ENCODE measurements around the gene ADAMTS12.
A peak's percentile ranks its signal among the peaks of the same experiment; 100 is the strongest.

The ADAMTS12 gene

GRCh38 chr5:33842456-33842855, 49.3 kb downstream of the ADAMTS12 start:
- no peak for DNase-seq

DNA sequence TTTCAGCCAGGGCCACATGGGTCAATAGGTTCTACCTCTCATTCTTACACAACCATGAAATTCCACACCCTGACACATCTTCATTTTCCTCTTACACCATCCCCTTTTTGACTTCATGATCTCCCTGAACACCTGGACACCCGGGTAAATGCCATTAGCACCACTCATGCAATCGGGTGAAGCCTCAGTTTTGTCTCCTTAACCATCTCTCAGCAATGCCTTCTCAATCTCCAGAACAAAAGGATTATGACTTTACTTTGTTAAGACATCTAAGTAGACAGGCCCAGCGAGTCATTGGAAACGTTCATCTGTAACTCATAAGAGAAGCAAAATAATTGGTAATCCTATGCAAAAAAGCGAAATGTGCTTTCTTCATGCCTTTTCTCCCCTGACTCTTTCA, 49.9 kb downstream of the ADAMTS12 start:
- no peak for DNase-seq

DNA sequence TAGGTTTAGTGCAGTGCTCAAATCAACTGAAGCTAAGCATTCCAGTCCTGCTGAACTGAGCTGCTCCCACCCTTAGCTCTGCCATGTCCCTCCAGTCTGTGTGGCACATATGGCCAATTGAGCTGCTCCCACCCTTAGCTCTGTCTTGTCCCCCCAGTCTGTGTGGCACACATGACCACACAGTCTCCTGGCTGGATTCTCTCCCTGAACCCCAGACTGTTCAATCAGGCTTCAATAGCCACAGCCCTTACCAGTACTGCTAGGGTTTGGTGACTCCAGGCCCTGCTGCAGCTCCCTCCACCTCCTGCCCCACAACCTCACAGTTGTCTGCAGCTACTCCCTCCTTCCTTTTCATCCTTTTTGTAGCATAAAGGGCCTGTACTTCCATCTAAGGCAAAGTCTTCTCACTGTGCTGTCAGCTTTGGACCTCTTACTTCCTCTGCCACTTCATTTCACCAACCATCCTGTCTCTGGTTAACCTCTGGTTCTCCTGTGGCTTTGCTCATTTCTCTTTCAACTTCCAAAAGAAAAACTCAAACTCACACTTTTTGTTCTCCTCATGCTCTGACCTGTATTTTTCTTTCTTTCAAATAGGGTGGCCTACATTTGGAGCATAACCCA, 50.8 kb downstream of the ADAMTS12 start:
- no peak for DNase-seq

GRCh38 chr5:33837301-33837700, 54.5 kb downstream of the ADAMTS12 start:
- no peak for DNase-seq

DNA sequence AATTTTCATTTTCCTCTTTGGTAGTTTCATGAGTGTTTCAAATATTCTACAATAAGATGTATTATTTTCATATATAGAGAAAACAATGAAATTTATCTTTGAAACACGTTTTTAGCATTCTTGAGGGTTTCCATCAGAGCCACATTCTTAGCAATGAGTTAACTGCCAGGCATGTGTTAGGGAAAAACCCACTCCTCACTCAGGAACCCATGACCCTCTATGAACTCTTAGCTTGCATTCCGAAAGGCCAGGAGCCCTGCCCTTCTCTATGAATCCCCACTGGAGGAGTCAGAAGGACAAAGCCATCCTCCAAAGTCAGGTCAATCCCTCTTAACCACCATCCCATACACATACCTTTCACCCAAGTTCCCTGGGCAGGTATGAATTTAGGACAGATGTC, 57.5 kb downstream of the ADAMTS12 start:
- peak; percentile 62 for DNase-seq

- no peak for DNase-seq
Observed at GRCh38 chr5:33833237-33833575, 58.6 kb downstream of the ADAMTS12 start.

DNA sequence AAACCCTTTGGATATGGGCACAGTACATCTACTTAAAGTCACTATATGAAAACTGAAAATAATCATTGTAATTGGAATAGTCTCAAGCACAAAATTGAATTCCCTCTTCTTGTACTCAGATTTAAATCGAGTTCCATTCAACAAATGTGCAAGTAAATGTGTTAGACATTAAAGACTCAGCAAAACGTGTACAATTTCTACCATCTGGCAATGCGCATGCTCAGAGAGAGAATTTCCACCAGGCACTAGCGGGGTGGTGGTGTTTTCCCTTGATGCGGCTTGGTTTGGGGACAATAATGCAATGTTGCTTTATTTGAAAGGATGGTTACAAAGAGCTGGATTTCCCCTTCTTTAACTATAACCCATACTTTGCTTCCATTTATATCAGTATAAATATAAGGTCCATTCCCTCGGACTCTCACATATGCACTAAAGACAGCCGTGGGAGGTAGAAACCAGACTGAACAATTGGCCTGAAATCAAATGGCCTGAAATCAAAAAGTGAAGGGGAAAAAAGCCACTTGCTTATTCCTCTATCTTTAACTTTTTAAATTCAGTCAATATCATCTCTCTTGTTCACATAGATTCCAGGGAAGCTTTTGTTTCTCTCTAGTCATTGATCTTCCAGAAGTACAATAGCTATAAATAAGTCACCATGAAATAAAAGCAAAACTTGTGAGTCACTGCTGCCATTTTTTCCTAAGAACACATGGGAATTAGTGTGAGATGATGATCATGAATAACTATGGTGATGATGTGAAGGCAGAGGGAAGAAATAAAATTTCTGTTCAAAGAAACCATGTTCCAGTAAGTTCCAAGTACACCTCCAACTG, 59.2 kb downstream of the ADAMTS12 start:
- peak; percentile 60 for DNase-seq

- DNase-seq: no peak
Observed at GRCh38 chr5:33831041-33831440, 60.7 kb downstream of the ADAMTS12 start.

- DNase-seq: no peak
Observed at GRCh38 chr5:33829430-33829829, 62.4 kb downstream of the ADAMTS12 start.

- DNase-seq: no peak
Observed at GRCh38 chr5:33828626-33829308, 63.0 kb downstream of the ADAMTS12 start.

- DNase-seq: no peak
Observed at GRCh38 chr5:33827885-33828284, 63.9 kb downstream of the ADAMTS12 start.

DNA sequence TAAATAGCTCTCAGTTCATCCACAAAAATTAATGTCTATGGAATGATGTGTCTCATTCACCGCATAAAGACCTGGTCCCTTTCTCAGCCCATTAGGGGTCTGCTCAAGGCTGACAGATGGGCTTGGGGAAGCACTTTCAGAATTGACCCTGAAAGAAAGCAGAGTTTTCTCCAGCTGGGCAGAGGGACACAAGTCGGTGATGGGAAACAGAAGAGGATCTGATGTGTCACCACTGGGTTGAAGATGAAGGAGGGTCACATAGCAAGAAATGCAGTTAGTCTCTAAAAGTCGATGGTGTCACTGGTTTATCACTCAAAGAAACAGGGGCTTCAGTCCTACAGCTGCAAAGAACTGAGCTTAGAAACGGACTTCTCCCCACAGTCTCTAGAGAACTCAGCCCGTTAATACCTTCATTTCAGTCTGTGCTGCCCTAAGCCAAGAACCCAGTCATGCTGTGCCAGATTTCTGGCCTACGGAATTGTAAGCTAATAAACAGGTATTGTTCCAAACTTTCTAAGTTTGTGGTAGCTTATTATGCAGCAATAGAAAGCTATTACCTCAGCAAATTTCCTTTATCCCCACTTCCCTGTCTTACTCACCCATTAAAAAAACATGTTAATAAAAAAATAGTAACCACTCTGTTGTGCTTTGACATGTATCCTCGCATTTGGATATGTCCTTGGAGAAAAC, 64.6 kb downstream of the ADAMTS12 start:
- DNase-seq: no peak

- DNase-seq: peak; percentile 94
Observed at GRCh38 chr5:33824516-33825195, 67.1 kb downstream of the ADAMTS12 start.

DNA sequence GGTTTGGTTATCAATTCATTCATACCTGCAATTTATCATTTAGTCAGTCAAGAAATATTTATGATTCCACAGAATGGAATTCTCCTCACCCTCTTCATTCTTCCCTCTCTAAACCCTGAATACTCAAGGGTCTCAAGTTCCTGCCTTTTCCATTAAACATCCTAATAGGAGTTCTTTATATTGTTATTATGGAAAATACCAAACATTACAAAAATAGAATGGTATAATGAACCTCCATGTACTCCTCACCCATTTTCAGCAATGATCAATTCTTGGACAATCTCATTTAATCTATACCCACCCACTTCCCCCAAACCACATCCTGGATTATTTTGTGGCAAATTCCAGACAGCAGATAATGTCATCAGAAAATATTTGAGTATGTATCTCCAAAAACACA, 74.5 kb downstream of the ADAMTS12 start:
- peak; percentile 67 for DNase-seq

DNA sequence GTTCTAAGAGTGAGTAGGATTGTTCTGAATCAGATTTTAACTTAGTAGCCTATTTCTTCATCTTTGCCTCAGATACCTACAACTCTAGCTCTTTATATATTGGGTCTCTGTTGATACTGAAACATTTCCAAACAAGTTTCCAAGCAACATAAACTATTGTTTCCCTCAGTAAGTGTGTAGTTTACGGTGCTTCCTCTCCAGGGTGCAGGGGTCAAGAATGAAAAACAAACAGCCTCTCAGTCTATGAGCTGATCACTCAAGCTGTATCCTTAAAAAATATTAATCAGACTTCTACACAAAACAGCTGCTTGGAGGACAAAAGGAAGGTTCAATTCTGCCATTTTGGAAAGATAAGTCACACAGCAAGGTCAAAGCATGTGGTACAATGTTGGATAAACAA, 75.0 kb downstream of the ADAMTS12 start:
- peak; percentile 39 for DNase-seq

DNA sequence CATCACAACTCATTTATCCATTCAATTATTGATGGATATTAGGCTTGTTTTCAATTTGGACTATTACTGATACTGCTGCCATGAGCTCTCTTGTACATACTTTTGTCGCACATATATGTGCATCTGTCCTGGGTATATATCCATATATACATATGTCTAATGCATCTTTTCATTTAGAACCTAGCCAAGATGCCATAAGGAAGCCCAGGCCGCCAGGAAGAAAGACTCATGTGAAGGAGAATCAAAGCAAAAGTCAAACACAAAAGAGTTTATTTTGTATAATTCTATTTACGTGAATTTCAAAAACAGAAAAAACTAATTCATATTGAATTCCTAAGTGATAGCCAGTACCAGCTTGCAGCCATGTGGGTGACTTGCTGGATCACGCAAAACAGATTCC, 79.0 kb downstream of the ADAMTS12 start:
- DNase-seq: no peak

- peak; percentile 54 for DNase-seq
Observed at GRCh38 chr5:33810491-33811120, 81.2 kb downstream of the ADAMTS12 start.

GRCh38 chr5:33809936-33810335, 81.9 kb downstream of the ADAMTS12 start:
- DNase-seq: no peak

GRCh38 chr5:33808699-33809098, 83.1 kb downstream of the ADAMTS12 start:
- no peak for DNase-seq

DNA sequence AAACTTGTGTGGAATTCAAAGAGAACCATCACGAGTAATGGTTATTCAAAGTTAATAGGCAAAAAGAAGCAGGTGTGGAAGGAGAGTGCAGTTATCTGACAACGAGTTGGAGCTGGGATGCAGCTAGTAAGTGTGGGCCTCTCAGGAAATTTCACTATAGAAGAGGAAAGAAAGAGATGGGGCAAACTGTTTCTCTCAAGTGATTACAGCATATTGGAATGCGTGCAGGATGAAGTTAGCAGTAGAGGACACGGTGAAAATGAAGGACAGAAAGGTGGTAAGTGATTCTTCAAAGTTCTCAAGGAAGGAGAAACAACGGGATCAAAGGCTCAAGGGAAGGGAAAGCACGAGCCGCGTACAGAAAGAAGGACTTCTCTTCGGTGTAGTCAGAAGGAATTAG, 84.0 kb downstream of the ADAMTS12 start:
- peak; percentile 34 for DNase-seq

- peak; percentile 76 for DNase-seq
Observed at GRCh38 chr5:33806738-33807442, 84.9 kb downstream of the ADAMTS12 start.

DNA sequence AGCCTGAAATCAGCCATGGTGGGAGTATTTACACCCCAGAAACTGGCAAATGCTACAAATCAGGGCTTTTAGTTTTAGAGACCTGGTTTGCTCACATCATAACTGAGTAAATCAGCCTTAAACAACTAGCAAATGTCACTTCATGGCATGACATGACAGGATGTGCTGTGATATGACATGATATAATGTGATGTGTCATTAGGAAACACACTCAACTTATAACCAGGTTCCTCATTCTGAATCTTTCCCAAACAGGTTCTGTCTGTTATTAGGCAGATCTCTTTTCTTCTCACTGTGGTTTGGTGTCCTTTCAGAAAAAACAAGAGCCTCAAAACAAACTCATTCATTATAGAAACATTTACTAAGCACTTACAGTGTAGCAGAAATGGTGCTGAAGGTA, 90.5 kb downstream of the ADAMTS12 start:
- DNase-seq: no peak
